ENCODE results near the gene TNK1.

DNA sequence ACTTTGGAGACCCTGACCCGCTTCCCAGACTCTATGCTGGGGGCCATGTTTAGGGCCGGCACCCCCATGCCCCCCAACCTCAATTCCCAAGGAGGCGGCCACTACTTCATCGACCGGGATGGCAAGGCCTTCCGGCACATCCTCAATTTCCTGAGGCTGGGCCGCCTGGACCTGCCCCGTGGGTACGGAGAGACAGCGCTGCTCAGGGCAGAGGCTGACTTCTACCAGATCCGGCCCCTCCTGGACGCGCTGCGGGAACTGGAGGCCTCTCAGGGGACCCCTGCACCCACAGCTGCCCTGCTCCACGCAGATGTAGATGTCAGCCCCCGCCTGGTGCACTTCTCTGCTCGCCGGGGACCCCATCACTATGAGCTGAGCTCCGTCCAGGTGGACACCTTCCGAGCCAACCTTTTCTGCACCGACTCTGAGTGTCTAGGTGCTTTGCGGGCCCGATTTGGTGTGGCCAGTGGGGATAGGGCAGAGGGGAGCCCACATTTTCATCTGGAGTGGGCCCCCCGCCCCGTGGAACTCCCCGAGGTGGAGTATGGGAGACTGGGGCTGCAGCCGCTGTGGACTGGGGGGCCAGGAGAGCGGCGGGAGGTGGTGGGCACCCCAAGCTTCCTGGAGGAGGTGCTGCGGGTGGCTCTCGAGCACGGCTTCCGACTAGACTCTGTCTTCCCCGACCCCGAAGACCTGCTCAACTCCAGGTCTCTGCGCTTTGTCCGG, 27.8 kb upstream of the TNK1 start:
- TF ChIP-seq SPI1 (IDR thresholded peaks at IDR 0.05; ENCODE audit: low read depth, low read length) (no peak), POLR2A (IDR thresholded peaks at IDR 0.05; ENCODE audit: low read depth, low read length) (no peak)

Measured in GM12891 (cell line).